Upper lobe of left lung (tissue), 4 donors: ENCODE results near the gene PLXNA2.

Experiments
- EP300 ChIP-seq, 4 donors: sonication (generic); formaldehyde crosslinking; IDR thresholded peaks; one replicate each; pipeline ENCODE4 v1.5.1; 2017; ENCODE audit warnings: antibody characterized with exemption in 4 of 4, control low read depth in 2 of 4
- POLR2AphosphoS5 ChIP-seq, 2 donors: sonication (generic); formaldehyde crosslinking; IDR thresholded peaks; one replicate each; pipeline ENCODE4 v1.5.1; 2017; ENCODE audit warnings: antibody characterized with exemption in 2 of 2
- TF ChIP-seq, protein P1 (sequence below), 6 experiments: fragments of 450-650 bp in 4 of 6; fragments of 200-600 bp in 2 of 6; sonication (generic) in 2 of 6; IDR thresholded peaks; one replicate each; pipeline ENCODE4 v1.5.1; 2016 to 2019; ENCODE audit warnings: antibody characterized with exemption in 6 of 6

DNA sequence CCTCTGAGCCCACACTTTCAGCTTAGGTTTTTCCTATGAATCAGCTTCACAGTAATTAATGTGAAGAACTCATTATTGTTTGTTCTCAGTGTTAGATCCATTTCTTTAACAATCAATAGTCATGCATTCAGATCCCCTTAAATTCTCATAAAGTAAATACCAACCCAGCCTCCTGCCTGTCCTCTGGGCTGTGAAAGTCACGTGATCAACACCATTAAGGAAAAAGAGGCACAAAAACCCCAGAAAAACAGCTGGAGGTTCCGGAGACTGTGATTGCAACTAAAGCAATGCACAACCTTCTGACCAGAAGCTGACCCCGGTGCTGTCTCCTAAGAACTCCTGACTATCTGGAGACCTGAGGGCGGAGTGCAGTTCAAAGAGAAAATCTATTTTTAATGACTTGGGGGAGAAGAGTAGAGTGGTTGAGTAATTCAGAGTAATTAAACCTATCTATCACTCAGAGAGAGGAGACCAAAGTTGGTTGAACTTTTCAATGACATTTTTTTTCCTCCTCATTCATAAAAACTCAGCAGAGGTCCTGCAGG lies 132.5 kb downstream of the PLXNA2 start:
- TF ChIP-seq, protein P1, sequence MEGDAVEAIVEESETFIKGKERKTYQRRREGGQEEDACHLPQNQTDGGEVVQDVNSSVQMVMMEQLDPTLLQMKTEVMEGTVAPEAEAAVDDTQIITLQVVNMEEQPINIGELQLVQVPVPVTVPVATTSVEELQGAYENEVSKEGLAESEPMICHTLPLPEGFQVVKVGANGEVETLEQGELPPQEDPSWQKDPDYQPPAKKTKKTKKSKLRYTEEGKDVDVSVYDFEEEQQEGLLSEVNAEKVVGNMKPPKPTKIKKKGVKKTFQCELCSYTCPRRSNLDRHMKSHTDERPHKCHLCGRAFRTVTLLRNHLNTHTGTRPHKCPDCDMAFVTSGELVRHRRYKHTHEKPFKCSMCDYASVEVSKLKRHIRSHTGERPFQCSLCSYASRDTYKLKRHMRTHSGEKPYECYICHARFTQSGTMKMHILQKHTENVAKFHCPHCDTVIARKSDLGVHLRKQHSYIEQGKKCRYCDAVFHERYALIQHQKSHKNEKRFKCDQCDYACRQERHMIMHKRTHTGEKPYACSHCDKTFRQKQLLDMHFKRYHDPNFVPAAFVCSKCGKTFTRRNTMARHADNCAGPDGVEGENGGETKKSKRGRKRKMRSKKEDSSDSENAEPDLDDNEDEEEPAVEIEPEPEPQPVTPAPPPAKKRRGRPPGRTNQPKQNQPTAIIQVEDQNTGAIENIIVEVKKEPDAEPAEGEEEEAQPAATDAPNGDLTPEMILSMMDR (IDR thresholded peaks at IDR 0.05): no peak
- TF ChIP-seq EP300 (IDR thresholded peaks at IDR 0.05): no peak
- no peak for TF ChIP-seq POLR2AphosphoS5 (IDR thresholded peaks at IDR 0.05)
